ENCODE data around the gene NSMCE1. TPM values are rescaled to one million over a fixed set of nuclear protein-coding genes. Genes with fewer than 3 reads are reported as not detected.

The NSMCE1 gene
- total RNA-seq, 5 donors from 2014 or later (not counting 1 experiment from before 2014, with no cell fraction given): 53.5 to 83.2 (median 73.9) TPM

- H3K9me3 ChIP-seq: no peaks in the 10 kb centered on the region
- peaks cover 5 to 6% of the 10 kb centered on the region in 2 donors for H3K36me3 ChIP-seq (ENCODE audit: control insufficient read depth in 2 of 2, extremely low read depth in 1 of 2, insufficient read depth in 1 of 2, low read length in 1 of 2)
- H3K4me3 Mint-ChIP-seq: no peak overlapping the region
- ATAC-seq (replicated peaks in 1 of 4): no peak
- peaks cover 16% of the 10 kb centered on the region for H3K36me3 Mint-ChIP-seq
- DNase-seq: no peak
- H3K4me1 ChIP-seq (ENCODE audit: control insufficient read depth in 1 of 2, extremely low read depth in 1 of 2, insufficient read depth in 2 of 2, low read length in 2 of 2): peaks cover 40 to 75% of the 10 kb centered on the region in 2 experiments
- H3K27ac Mint-ChIP-seq: peak overlapping the region; percentile 97 to 99
- 78% methylated on average over 6 of the region's 9 CpGs for WGBS (ENCODE audit: insufficient coverage)
- no peak overlapping the region for H3K27ac ChIP-seq (ENCODE audit: low read length)
- no peaks in the 10 kb centered on the region for H3K27me3 ChIP-seq (replicated peaks in 1 of 2; ENCODE audit: control insufficient read depth in 2 of 2, extremely low read depth in 1 of 2, insufficient read depth in 2 of 2, low read length in 1 of 2)
- ChIA-PET CTCF (interaction anchor here in 1 of 2 donors (1.4 kb wide), 1 partner anchor 60 kb away, joined by 3 read pairs; no protein-coding TSS in a partner anchor), POLR2A (no interaction called here)
- no peaks in the 10 kb centered on the region for H3K9me3 Mint-ChIP-seq
- H3K4me3 ChIP-seq (ENCODE audit: control insufficient read depth in 1 of 2, extremely low read depth in 1 of 2, low read length in 1 of 2): no peak overlapping the region
- no peaks in the 10 kb centered on the region for H3K27me3 Mint-ChIP-seq
- H3K4me1 Mint-ChIP-seq: peaks cover 79 to 89% (median 86%) of the 10 kb centered on the region in 3 donors
Observed at GRCh38 chr16:27239906-27240655, 28.5 kb downstream of the NSMCE1 start.

- no peak for ATAC-seq (replicated peaks in 1 of 4)
- H3K27ac ChIP-seq (ENCODE audit: low read length): peak overlapping the region; percentile 98
- WGBS (ENCODE audit: insufficient coverage): 96% methylated on average over 5 of the region's 5 CpGs
Observed at GRCh38 chr16:27239026-27239425, 29.5 kb downstream of the NSMCE1 start.

GRCh38 chr16:27238591-27238990, 30.0 kb downstream of the NSMCE1 start:
- Histone ChIP-seq H3K4me3 (ENCODE audit: control insufficient read depth in 1 of 2, extremely low read depth in 1 of 2, low read length in 1 of 2) (no peak overlapping the region), H3K27ac (ENCODE audit: low read length) (peak overlapping the region; percentile 98), H3K4me1 (ENCODE audit: control insufficient read depth in 1 of 2, extremely low read depth in 1 of 2, insufficient read depth in 2 of 2, low read length in 2 of 2) (peaks cover 53 to 76% of the 10 kb centered on the region in 2 experiments), H3K9me3 (no peaks in the 10 kb centered on the region), H3K36me3 (ENCODE audit: control insufficient read depth in 2 of 2, extremely low read depth in 1 of 2, insufficient read depth in 1 of 2, low read length in 1 of 2) (peaks cover 5 to 11% of the 10 kb centered on the region in 2 donors), H3K27me3 (replicated peaks in 1 of 2; ENCODE audit: control insufficient read depth in 2 of 2, extremely low read depth in 1 of 2, insufficient read depth in 2 of 2, low read length in 1 of 2) (no peaks in the 10 kb centered on the region)
- H3K27ac Mint-ChIP-seq: peak overlapping the region; percentile 97 to 99
- H3K4me3 Mint-ChIP-seq: peak overlapping the region; percentile 7 to 70 (median 61)
- H3K36me3 Mint-ChIP-seq: peaks cover 18% of the 10 kb centered on the region
- ATAC-seq (replicated peaks in 1 of 4) (no peak), DNase-seq (no peak)
- no peaks in the 10 kb centered on the region for H3K27me3 Mint-ChIP-seq
- peaks cover 81 to 89% (median 87%) of the 10 kb centered on the region in 3 donors for H3K4me1 Mint-ChIP-seq
- no peaks in the 10 kb centered on the region for H3K9me3 Mint-ChIP-seq
- POLR2A ChIA-PET: no interaction called here
- CTCF ChIA-PET: interaction anchor here in 1 of 2 donors (0.6 to 0.9 kb wide), 2 partner anchors 78 to 129 kb away, joined by 4 read pairs; no protein-coding TSS in a partner anchor
- no CpG with 5 or more reads among the region's 2 CpGs for WGBS (ENCODE audit: insufficient coverage)

More at GRCh38 chr16:27239026-27239425, 29.5 kb downstream of the NSMCE1 start:
- Histone ChIP-seq H3K36me3 (ENCODE audit: control insufficient read depth in 2 of 2, extremely low read depth in 1 of 2, insufficient read depth in 1 of 2, low read length in 1 of 2) (peaks cover 5 to 7% of the 10 kb centered on the region in 2 donors), H3K27me3 (replicated peaks in 1 of 2; ENCODE audit: control insufficient read depth in 2 of 2, extremely low read depth in 1 of 2, insufficient read depth in 2 of 2, low read length in 1 of 2) (no peaks in the 10 kb centered on the region), H3K9me3 (no peaks in the 10 kb centered on the region), H3K4me1 (ENCODE audit: control insufficient read depth in 1 of 2, extremely low read depth in 1 of 2, insufficient read depth in 2 of 2, low read length in 2 of 2) (peaks cover 49 to 76% of the 10 kb centered on the region in 2 experiments), H3K4me3 (ENCODE audit: control insufficient read depth in 1 of 2, extremely low read depth in 1 of 2, low read length in 1 of 2) (no peak overlapping the region)
- no peaks in the 10 kb centered on the region for H3K9me3 Mint-ChIP-seq
- H3K36me3 Mint-ChIP-seq: peaks cover 18% of the 10 kb centered on the region
- peak overlapping the region; percentile 97 to 99 for H3K27ac Mint-ChIP-seq
- DNase-seq: no peak
- H3K27me3 Mint-ChIP-seq: no peaks in the 10 kb centered on the region
- ChIA-PET POLR2A (no interaction called here), CTCF (interaction anchor here in 1 of 2 donors (0.6 to 1.4 kb wide), 3 partner anchors 59 to 129 kb away, joined by 3 to 4 read pairs (median 4); no protein-coding TSS in a partner anchor)
- peak overlapping the region in 1 of 3 donors; percentile 70 for H3K4me3 Mint-ChIP-seq
- peaks cover 81 to 89% (median 87%) of the 10 kb centered on the region in 3 donors for H3K4me1 Mint-ChIP-seq

- peak in 1 of 4 experiments; percentile 4 for ATAC-seq (replicated peaks in 1 of 4)
- no peaks in the 10 kb centered on the region for H3K9me3 Mint-ChIP-seq
- peaks cover 18% of the 10 kb centered on the region for H3K36me3 Mint-ChIP-seq
- peak overlapping the region; percentile 61 to 74 (median 70) for H3K4me3 Mint-ChIP-seq
- peak overlapping the region; percentile 97 to 99 for H3K27ac Mint-ChIP-seq
- 37% methylated on average over 13 of the region's 16 CpGs for WGBS (ENCODE audit: insufficient coverage)
- H3K9me3 ChIP-seq: no peaks in the 10 kb centered on the region
- no peaks in the 10 kb centered on the region for H3K27me3 Mint-ChIP-seq
- H3K4me3 ChIP-seq (ENCODE audit: control insufficient read depth in 1 of 2, extremely low read depth in 1 of 2, low read length in 1 of 2): peak overlapping the region in 1 of 2 donors; percentile 6
- ChIA-PET CTCF (interaction anchor here in 1 of 2 donors (0.9 to 1.5 kb wide), 2 partner anchors 36 to 130 kb away, joined by 4 to 5 read pairs; no protein-coding TSS in a partner anchor), POLR2A (interaction anchor here in 1 of 2 donors (1.7 kb wide), 1 partner anchor 34 kb away, joined by 5 read pairs; the partner anchor contains the start of gene KDM8)
- H3K4me1 ChIP-seq (ENCODE audit: control insufficient read depth in 1 of 2, extremely low read depth in 1 of 2, insufficient read depth in 2 of 2, low read length in 2 of 2): peaks cover 54 to 76% of the 10 kb centered on the region in 2 experiments
- H3K27ac ChIP-seq (ENCODE audit: low read length): peak overlapping the region; percentile 98
- DNase-seq: peak in 18 of 35 experiments; percentile 13 to 60 (median 26)
- no peaks in the 10 kb centered on the region for H3K27me3 ChIP-seq (replicated peaks in 1 of 2; ENCODE audit: control insufficient read depth in 2 of 2, extremely low read depth in 1 of 2, insufficient read depth in 2 of 2, low read length in 1 of 2)
- H3K36me3 ChIP-seq (ENCODE audit: control insufficient read depth in 2 of 2, extremely low read depth in 1 of 2, insufficient read depth in 1 of 2, low read length in 1 of 2): peaks cover 5 to 13% of the 10 kb centered on the region in 2 donors
- peaks cover 81 to 89% (median 87%) of the 10 kb centered on the region in 3 donors for H3K4me1 Mint-ChIP-seq
Observed at GRCh38 chr16:27238016-27238587, 30.5 kb downstream of the NSMCE1 start.

- H3K27ac Mint-ChIP-seq: peak overlapping the region; percentile 97 to 99
- WGBS (ENCODE audit: insufficient coverage): under 1% methylated on average over 20 of the region's 22 CpGs
- Histone ChIP-seq H3K4me1 (ENCODE audit: control insufficient read depth in 1 of 2, extremely low read depth in 1 of 2, insufficient read depth in 2 of 2, low read length in 2 of 2) (peaks cover 58 to 76% of the 10 kb centered on the region in 2 experiments), H3K27me3 (replicated peaks in 1 of 2; ENCODE audit: control insufficient read depth in 2 of 2, extremely low read depth in 1 of 2, insufficient read depth in 2 of 2, low read length in 1 of 2) (no peaks in the 10 kb centered on the region), H3K9me3 (no peaks in the 10 kb centered on the region), H3K4me3 (ENCODE audit: control insufficient read depth in 1 of 2, extremely low read depth in 1 of 2, low read length in 1 of 2) (peak overlapping the region in 1 of 2 donors; percentile 6), H3K36me3 (ENCODE audit: control insufficient read depth in 2 of 2, extremely low read depth in 1 of 2, insufficient read depth in 1 of 2, low read length in 1 of 2) (peaks cover 5 to 13% of the 10 kb centered on the region in 2 donors), H3K27ac (ENCODE audit: low read length) (peak overlapping the region; percentile 98)
- CTCF ChIA-PET: interaction anchor here (0.6 to 1.5 kb wide), 8 partner anchors 24 to 131 kb away, joined by 3 to 9 read pairs (median 4); partner anchors contain the start of genes KDM8 (in 1 of the 2) and NSMCE1 (in 1 of the 2)
- POLR2A ChIA-PET: interaction anchor here (0.5 to 1.7 kb wide), 5 partner anchors 13 to 215 kb away, joined by 3 to 12 read pairs (median 4); partner anchors contain the start of gene KDM8 (in 2 of the 2)
- H3K4me3 Mint-ChIP-seq: peak overlapping the region; percentile 61 to 74 (median 70)
- no peaks in the 10 kb centered on the region for H3K27me3 Mint-ChIP-seq
- H3K9me3 Mint-ChIP-seq: no peaks in the 10 kb centered on the region
- H3K36me3 Mint-ChIP-seq: peaks cover 20% of the 10 kb centered on the region
- H3K4me1 Mint-ChIP-seq: peaks cover 81 to 89% (median 87%) of the 10 kb centered on the region in 3 donors
- ATAC-seq (replicated peaks in 1 of 4) (peak; percentile 34 to 50 (median 43)), DNase-seq (peak; percentile 49 to 80 (median 57))
Observed at GRCh38 chr16:27237219-27238015, 31.2 kb downstream of the NSMCE1 start.
